Stimulated activated CD8-positive, alpha-beta memory T cell treated with anti-CD3 and anti-CD28 coated beads, Interleukin-2, amount 100 ng/mL, for 1 hour (primary cell): ENCODE measurements around the gene SP1.

ENCODE experiments used
- DNase-seq, 2 donors: peaks; one replicate each; pipeline ENCODE4 v3.0.0-alpha.2; 2020; ENCODE audit warnings: low read depth in 2 of 2

SP1 gene

GRCh38 chr12:53450936-53451335, 71.0 kb downstream of the SP1 start:
- DNase-seq, result no peak

GRCh38 chr12:53451661-53452158, 71.7 kb downstream of the SP1 start, which contains the start of gene PCBP2:
Gene PCBP2 (plus strand): TSS chr12:53452102. CDS start chr12:53454801, 2,699 bp downstream.
- peak; percentile 87 to 95 for DNase-seq

GRCh38 chr12:53452159-53453077, 72.4 kb downstream of the SP1 start:
- DNase-seq, result peak; percentile 57 to 69

- DNase-seq, result no peak
Observed at GRCh38 chr12:53453953-53454640, 74.1 kb downstream of the SP1 start.

GRCh38 chr12:53454707-53455106, 74.7 kb downstream of the SP1 start:
- DNase-seq, result no peak

- DNase-seq, result no peak
Observed at GRCh38 chr12:53456654-53457366, 76.8 kb downstream of the SP1 start.

- DNase-seq, result no peak
Observed at GRCh38 chr12:53459097-53459496, 79.1 kb downstream of the SP1 start.

- no peak for DNase-seq
Observed at GRCh38 chr12:53461059-53461458, 81.1 kb downstream of the SP1 start.

- DNase-seq, result no peak
Observed at GRCh38 chr12:53461591-53461990, 81.6 kb downstream of the SP1 start.

GRCh38 chr12:53462935-53463334, 83.0 kb downstream of the SP1 start:
- DNase-seq, result no peak

- DNase-seq, result no peak
Observed at GRCh38 chr12:53463802-53464560, 84.0 kb downstream of the SP1 start.

GRCh38 chr12:53464685-53465418, 84.9 kb downstream of the SP1 start:
- no peak for DNase-seq

- no peak for DNase-seq
Observed at GRCh38 chr12:53465679-53466078, 85.7 kb downstream of the SP1 start.
